GM21529 (cell line): ENCODE data around the gene BIRC5.

Source experiments
- ATAC-seq: cut with Tn5 transposase; IDR thresholded peaks from one replicate; pipeline ENCODE4 v1.9.1; 2021; ENCODE audit not compliant: unreplicated experiment

The BIRC5 gene

GRCh38 chr17:78255029-78255656, 41.1 kb downstream of the BIRC5 start:
- no peak for ATAC-seq

DNA sequence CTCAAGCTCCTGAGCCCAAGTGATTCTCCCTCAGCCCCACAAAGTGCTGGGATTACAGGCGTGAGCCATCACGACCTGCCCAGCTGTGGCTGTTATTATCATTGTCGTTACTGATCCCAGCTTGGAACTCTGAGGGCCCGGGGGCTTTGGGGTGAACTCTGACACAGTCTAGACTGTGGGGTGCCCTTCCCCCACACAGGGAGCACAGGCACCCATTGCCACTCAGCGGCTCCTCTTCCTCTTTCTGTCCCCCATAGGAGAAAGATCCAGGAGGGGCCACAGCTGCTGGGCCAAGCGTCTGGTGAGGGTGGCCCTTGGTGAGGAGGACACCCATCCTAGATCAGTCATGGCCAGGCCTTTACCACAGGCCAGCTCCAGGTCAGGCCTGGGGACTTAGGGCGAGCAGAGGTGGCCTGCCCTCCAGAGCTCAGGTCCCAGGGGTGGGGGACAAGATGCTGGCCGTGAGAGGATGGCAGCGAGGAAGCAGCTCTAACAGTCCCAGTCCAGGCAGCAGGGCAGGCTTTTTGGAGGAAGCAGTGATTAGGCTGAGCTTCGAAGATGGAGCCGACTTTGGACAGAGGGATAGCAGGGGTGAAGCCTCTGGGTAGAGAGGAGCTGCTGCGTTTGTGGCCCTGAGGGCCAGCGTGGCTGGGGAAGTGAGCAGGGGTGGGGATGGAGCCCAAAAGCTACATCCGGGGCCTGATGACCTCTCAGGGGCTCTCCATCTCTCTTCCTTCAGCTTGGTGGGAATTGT, 42.1 kb downstream of the BIRC5 start:
- no peak for ATAC-seq

GRCh38 chr17:78256707-78257591, 42.9 kb downstream of the BIRC5 start:
- no peak for ATAC-seq

GRCh38 chr17:78257810-78258322, 43.8 kb downstream of the BIRC5 start:
- ATAC-seq = no peak

DNA sequence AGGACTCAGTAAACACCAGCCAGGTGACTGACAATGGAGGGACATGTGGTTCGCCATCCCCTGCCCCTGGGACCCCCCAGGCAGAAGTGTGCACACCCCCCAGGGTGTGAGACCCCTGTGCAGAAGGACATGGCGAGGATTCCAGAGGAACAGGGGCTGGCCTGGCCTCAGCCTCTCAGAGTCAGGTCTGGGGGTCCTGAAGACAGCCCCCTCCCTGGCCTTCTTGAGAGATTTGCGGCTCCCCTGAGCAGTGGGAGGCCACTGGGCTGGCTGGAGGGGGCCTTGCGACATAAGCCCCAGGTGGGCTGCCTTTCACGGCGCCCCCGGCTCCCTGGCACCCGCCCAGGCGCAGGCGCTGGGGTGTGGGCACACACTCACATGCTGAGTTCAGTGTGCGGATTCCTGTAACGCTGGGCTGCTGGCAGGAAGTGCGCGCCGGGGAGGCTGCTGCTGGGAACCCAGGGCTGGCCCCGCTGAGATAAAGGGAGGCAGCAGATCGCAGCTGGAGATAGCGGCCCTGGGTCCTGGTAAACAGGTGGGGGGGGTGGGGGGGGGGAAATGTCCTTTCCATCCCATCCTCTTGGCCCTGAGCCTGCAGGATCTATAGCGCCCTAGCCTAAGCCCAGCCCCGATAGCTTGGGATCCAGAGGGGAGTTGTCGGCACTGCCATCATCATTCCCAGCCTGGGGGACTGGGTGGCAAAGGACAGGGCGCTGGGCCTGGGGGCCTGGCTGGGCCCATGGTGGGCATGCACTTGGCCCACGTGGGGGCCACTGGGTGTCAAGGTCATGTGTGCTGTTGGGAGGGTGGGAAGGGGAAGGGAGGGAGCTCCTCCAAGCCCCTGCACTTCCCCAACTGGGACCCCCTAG, 44.5 kb downstream of the BIRC5 start:
- no peak for ATAC-seq

DNA sequence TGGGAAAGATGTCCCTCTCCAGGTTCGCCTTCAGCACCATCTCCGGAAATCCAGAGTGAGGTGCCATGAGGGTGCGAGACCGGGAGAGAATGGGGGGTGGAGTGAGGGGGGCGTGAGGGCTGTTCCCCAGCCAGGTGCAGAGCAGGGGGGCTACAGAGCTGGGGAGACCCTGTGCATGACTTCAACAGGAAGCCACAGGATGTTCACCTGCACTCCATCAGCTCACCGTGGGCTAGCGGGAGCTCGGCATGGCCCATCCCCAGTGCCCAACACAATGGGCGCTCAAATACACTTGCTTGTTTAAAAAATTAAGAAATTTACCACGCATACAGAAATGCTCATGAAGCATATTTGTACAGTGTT, 45.1 kb downstream of the BIRC5 start:
- no peak for ATAC-seq

- ATAC-seq = no peak
These were observed 49.1 kb downstream of the BIRC5 start for GRCh38 chr17:78263063-78263735.

DNA sequence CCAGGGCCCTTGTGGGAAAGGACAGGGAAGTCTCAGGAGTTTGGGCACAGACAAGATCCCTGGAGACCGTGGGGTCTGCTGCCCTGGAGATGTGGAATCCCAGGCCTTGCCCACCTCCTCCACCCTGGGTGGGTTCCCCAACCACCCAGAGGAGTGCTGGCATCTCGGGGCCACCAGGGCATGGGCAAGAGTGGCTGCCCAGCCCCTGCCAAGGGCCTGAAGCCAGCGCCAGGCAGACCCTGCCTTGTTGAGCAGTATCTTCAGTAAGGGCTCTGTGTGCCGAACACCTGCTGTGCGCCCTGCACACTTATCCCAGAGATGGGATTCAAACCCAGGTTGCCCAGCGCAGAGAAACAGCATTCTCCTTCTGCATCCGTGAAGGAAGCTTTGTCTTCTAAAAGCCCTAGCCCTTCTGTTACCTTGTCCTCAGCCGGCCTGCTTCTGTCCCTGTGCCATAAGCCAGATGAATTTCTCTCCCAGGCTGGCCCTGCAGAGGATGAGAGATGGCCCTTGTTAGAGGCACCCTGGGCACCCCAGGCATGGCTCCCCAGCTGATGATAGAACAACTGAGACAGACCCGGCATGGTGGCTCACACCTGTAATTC, 49.8 kb downstream of the BIRC5 start:
- ATAC-seq = no peak

- ATAC-seq = no peak
These were observed 50.5 kb downstream of the BIRC5 start for GRCh38 chr17:78264590-78264989.

- no peak for ATAC-seq
These were observed 51.1 kb downstream of the BIRC5 start for GRCh38 chr17:78265121-78265520.

DNA sequence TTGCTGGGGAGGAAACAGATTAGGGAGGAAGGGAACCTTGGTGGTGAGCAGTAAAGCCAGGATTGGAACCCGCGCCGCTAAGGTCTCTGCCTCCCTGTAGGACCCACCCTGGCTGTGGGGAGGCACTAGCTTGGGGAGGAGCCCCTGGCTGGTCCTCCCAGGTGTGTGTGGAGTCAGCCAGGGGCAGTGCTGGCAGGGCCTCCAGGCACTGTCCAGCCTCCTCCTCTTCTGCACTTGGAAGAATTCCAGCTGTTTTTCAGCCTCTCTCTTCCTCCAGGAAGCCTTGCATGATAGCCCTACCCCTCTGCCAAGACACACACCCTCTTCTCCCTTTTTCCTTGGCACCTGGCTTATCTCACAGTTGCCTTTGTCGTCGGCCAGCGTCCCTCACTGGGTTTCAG, 52.2 kb downstream of the BIRC5 start:
- no peak for ATAC-seq

DNA sequence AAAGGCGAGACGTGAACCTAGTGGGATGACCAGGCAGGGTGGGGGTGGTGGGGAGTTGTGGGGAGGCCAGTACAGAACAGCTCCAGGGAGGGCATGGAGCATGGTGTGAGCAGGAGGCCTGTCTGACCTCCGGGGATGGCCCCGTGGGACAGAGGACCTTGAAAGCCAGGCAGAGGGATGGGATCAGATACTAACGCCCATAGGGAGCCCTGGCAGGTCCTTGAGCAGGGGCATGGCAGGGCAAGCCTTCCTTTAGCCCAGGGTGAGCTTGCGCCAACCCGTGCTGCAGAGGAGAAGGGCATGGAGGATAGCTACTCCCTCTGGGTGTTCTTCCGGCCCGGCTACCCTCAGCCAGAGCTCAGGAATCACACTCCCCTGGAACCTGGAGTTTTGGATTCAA, 52.7 kb downstream of the BIRC5 start:
- no peak for ATAC-seq

GRCh38 chr17:78267253-78268073, 53.4 kb downstream of the BIRC5 start:
- ATAC-seq = no peak

DNA sequence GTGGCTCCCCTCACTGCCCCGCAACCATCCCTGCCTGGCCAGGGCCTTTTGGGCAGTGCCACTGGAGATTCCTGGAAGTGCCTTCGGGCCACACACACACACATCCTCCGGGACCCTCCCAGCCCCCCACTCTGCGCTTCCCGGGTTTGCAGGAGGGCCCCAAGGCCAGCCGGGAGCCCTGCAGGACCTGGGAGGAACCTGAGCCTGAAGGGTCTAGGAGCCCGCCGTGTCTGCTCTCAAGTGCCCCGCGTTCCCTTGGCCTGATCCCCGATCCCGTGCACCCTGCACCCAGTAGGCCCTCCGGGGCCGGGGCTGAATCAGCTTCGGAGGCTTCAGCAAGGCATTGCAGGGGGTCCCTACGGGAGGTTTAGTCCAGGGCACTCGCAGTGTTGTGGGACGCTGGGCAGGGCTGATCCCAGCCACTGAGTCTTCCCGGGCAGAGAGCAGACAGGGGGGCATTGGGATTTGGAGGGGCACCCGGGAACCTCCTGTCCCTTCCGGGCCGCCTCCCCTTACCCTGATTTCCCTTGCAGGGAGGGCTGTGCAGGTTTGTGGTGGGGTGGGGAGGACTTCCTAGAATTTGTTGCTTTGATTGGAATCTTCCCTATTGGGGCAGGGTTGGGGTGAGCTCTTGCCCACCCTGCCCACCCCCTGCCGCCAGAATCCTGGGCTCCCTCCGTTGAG, 54.3 kb downstream of the BIRC5 start:
- no peak for ATAC-seq

GRCh38 chr17:78268951-78269905, 55.2 kb downstream of the BIRC5 start:
- no peak for ATAC-seq

GRCh38 chr17:78269955-78270381, 55.9 kb downstream of the BIRC5 start:
- no peak for ATAC-seq
